Measurements from ENCODE around the gene LTC4S.
A peak's percentile ranks its signal among the peaks of the same experiment; 100 is the strongest.
"Not testable (repeated sequence)": the region's sequence is repeated elsewhere in the genome, so short reads cannot be mapped to it uniquely, and the experiment has no call there.

The LTC4S gene, protein sequence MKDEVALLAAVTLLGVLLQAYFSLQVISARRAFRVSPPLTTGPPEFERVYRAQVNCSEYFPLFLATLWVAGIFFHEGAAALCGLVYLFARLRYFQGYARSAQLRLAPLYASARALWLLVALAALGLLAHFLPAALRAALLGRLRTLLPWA

DNA sequence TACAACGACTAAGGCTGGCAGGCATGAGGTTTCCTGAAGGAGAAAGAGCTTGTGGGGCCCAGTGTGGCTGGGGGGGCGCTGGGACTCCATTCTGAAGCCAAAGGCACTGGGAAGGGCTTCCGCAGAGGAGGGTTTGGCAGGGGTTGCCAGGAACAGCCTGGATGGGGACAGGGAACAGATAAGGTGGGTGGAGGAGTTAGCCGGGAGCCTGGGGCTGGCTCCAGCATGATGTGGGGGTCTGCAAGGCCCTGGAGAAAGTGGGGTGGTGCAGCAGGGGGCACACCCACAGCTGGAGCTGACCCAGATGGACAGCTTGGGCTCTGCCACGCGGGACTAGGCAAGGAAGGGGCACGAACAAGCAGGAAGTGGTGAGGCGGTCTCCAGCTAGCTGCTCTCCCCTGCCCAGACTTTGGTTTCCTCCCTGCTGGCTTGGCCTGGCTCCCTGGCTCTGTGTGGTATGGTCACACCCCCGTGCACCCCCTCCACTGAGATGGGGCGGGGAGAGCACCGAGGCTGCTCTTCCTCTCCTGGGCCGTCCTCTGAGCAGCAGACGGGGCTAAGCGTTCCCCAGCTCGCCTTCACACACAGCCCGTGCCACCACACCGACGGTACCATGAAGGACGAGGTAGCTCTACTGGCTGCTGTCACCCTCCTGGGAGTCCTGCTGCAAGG is at the start of gene LTC4S:
LTC4S (plus strand) TSS at position 519 of the 672 bp plus-strand sequence; CDS start at position 614, 95 bp downstream.
- no peak for DNase-seq

DNA sequence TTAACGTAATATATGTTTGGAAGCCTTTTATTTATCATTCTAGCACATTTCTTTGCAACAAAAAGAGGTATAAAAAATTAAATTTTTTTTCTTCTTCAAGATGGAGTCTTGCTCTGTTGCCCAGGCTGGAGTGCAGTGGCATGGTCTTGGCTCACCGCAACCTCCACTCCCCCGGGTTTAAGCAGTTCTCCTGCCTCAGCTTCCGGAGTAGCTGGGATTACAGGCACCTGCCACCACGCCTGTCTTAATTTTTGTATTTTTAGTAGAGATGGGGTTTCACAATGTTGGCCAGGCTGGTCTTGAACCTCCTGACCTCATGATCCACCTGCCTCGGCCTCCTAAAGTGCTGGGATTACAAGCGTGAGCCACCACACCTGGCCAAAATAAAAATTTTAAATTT is 49.7 kb upstream of the LTC4S start:
- DNase-seq: not testable (repeated sequence)

DNA sequence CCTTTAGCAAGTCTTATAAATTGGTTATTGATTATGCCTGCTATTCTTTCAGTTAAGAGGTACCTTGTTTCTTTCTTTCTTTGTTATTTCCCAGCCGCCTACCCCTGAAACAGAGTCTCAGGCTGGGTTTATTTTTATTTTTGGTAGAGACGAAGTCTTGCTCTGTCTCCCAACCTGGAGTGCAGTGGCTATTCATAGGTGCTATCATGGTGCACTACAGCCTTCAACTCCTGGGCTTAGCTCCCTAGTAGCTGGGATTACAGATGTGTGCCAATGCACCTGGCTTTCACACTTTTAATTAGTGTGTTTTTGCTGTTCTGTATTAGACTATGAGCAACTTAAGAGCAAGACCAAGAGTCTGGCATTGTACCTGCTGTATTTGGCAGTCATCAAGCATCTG is 46.9 kb upstream of the LTC4S start:
- no peak for DNase-seq

DNA sequence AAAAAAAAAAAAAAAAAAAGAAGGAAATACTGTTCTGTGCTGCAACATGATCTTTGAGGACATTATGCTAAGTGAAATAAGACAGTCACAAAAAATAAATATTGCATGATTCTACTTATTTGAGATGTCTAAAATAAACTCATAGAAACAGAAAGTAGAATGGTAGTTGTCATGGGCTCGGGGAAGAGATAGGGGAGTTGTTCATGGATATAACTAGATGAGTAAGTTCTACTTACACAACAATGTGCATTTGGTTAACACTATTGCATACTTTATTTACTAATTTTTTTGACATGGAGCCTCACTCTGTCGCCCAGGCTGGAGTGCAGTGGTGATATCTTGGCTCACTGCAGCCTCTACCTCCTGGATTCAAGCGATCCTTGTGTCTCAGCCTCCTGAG is 46.0 kb upstream of the LTC4S start:
- DNase-seq: no peak

DNA sequence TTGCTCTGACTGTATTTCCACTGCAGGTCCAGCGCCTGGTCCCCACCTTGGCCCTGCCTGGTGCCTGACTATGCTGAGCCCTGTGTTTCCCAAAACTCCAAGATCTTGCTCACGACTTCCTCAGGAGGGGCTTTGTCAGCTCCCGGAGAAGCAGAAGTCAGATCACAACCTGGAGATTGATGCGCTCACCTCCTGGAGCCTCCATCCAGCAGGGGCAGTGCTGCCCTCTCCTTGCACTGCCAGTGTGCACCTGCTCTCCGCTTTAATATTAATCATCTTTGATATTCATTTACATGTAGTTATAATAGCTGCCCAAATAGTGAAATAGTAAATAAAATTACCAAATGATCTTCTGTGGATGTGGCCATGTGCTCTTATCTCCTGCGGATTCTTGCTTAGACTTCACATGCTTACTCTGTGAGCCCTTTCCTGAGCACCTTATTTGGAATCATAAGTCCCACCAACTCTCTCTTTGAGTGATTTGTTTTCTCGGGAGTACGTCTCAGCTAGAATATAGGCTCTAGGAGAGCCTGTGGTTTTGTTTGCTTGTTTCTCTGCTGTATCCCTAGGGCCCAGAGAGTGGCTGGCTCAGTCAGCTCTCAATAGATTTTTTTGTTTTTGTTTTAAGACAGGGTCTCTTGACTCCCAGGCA is 43.8 kb upstream of the LTC4S start:
- DNase-seq: no peak

DNA sequence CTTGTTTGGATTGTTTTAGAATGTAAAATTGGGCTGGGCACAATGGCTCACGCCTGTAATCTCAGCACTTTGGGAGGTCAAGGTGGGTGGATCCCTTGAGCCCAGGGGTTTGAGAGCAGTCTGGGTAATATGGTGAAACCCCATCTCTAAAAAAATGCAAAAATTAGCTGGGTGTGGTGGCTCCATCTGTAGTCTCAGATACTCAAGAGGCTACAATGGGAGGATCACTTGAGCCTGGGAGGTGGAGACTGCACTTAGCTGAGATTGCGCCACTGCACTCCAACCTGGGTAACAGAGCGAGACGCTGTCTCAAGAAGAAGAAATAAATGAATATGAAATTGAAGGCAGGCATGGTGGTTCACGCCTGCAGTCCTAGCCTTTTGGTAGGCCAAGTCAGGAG is 39.8 kb upstream of the LTC4S start:
- no peak for DNase-seq

DNA sequence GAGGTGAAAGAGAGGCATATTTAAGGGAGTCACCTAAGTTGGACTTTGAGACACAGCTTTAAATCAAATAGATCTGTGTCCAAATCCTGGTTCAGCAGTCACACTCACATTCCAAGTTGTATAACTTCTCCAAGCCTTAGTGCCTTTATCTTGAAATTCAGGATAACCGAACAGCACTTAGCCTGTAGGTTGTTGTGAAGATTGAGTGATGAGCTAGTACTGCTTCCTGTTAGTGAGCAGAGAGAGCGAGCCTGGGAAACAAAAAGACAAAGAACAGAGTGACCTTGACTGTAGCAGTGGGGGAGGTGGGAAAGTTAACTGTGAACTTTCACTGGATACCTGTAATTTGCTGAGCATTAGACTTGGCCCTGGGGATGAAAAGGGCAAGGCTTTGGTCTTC is 38.8 kb upstream of the LTC4S start:
- no peak for DNase-seq

DNA sequence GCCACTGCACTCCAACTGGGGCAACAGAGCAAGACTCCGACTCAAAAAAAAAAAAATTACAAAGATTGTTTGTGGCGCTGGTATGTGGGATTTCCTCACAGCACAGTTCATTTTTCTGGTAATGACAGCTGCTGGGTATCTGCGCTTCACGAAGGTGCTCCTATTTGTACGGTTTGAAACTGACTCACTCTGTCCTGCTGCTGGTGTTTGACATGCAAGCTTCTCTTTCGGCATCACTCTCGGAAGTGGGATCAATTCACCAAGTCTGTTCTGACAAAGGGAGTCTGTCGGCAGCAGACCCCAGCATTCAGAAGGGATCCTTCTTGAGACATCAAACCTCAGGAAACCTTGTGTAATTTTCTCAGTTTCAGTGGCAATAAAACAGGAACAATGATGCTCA is 34.8 kb upstream of the LTC4S start:
- no peak for DNase-seq

DNA sequence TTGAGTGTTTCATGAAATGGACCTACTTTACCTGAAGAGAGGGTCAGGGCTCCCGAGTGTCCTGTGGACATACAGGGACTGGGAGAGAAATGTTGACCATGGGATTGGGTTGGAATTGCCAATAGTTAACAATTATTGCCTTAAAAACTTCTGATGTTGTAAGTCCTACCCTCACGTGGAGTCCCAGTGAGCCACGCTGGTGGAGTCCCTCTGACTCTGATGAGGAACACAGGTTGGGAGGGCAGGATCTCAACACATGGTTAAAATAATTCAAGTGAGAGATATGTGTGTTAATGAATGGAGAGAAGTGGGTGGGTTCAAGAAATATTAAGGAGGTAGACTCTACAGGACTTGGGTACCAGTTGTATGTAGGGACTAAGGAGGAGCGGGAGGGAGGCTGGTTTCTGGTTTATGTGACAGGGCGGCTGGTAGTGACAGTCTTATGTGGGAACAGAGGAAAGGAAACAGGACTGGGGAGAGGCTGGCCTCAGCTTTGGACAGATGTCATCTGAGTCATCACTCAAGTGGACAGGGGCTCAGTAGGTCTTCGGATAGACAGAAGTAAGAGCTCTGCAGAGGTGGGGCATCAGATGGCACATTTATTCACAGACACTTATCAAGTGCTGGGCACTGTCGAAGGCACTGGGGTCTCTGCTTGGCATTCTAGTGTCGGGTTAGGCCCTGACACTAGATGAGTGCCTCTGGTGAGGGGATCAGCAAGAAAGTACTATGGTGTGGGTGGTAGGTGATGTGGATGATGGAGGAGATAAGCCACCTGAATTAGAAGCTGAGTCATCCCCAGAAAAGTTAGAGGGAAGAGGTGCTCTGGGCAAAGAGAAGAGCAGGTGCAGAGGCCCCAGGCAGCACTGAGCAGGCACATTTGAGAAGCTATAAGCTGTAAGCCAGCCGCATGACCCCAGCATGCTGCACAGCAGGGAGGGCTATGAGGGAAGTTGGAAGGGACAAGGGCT is 33.9 kb upstream of the LTC4S start:
- peak; percentile 56 for DNase-seq

DNA sequence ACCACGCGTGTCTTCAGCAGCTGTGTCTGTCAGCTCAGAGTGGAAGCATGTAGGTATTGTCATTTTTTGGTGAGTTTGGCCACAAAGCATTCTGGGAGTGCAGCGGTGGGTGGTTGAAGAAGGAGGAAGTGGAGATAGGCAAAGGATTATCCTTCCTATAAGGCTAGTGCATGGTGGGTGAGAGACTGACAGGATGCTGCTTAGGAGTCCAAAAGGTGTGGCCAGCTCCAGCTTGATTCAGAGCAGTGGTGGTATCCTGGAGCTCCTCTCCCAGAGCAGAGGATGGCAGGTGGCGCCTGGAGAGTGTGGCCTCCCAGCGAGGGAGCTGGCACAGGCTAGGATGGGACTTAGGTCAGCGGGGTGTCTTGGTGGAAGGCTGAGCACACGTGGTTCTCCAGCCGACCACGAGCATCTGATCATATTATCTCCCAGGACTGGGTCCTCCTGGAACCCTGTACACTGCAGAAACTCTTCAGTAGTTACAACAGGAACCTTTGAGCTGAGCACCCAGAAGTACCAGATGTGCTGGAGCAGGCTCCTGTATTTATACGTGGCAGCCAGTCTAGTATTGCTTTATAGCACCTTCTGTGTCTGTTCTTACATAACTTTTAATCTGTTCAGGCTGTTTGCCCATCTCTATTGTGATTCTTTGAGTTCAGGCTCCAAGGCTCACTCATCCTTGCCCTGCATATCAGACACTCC is 31.6 kb upstream of the LTC4S start:
- peak; percentile 6 for DNase-seq

DNA sequence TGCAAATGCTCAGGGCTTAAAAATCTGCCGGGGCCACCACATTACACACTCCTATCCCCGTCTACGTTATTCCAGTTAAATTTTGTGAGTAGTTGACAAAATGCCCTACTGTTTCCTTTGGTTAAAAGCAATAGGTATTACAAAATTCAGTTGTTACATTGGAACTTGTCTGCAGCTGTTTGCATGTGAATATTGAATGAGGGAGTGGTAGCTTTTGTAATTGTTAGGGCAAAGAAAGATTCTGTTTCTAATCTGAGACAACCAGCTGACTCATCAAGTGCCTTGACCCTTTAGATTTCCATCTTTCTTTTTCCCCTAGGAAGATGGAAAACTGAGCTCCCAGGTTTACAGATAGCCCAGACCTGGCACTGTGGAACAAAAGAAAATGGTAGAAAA is 31.0 kb upstream of the LTC4S start:
- DNase-seq: no peak

DNA sequence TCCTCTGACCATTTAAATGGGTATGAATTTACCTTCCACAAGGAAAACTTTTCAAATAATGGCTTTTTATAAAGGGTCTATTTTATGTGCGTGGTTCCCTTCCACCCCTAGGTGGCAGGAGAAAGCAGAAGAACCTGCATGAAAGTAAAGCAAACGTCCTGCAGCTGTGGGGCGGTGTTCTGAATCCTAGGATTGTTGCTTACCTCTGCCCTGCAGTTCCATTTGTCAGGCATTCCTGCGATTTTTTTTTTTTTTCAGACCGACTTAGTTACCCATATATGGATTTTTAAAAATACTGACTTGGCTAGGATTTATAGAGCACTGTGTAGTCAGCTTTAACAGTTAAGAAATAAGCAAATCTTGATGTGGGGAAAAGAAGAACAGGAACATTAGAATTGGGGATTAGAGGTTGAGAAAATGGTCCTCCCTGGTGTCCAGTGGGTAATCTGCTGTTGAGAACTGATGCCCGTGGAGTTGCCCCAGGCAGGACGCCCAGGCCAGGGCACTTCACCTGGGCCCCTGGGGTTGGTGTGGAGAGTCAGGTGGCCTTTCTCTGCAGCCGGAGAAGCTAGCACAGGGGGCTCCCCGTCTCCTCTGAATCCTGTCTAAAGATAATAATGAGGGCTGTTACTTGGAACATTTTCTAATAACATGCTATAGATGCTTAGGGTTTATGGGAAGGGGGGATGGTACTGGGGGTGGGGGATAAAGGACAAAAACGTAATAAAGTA is 30.4 kb upstream of the LTC4S start:
- peak; percentile 43 for DNase-seq

DNA sequence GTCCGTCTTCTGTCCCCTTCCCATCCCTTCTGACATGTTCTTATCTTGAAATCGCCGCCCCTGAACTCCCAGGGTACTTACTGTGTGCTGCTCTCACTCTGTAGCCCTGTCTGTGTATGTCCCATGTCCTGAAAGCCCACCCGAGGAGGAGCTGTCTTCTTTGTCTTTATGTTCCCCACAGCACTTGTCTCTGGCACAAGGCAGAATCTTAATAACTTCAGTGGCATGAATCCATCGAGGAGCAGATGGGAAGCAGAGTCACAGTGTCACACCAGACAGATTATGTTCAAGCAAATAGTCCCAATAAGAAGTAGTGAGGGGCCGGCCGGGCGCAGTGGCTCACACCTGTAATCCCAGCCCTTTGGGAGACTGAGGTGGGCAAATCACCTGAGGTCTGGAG is 29.7 kb upstream of the LTC4S start:
- no peak for DNase-seq

DNA sequence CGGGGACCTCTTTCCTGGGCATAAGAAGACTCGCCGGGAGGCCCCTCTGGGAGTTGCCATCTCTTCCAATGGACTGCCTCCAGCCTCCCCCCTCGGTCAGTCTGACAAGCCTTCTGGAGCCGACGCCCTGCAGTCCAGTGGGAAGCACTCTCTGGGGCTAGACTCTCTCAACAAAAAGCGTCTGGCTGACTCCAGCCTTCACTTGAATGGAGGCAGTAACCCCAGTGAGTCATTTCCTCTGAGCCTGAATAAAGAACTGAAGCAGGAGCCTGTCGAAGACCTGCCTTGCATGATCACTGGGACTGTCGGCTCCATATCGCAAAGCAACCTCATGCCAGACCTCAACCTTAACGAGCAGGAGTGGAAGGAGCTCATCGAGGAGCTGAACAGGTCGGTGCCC is 28.4 kb upstream of the LTC4S start:
- no peak for DNase-seq

DNA sequence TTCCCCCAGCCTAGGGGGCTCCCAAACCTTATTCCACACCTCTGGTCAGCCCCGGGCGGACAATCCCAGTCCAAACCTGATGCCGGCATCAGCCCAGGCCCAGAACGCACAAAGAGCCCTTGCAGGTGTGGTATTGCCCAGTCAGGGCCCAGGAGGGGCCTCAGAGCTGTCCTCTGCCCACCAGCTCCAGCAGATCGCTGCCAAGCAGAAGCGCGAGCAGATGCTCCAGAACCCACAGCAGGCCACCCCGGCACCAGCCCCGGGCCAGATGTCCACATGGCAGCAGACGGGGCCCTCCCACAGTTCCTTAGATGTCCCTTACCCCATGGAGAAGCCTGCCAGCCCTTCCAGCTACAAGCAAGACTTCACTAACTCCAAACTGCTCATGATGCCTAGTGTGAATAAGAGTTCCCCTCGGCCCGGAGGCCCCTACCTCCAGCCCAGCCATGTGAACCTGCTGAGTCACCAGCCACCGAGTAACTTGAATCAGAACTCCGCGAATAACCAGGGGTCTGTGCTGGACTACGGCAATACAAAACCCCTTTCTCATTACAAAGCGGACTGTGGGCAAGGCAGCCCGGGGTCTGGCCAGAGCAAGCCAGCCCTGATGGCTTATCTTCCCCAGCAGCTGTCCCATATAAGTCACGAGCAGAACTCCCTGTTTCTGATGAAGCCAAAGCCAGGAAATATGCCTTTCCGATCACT is 27.6 kb upstream of the LTC4S start:
- no peak for DNase-seq

DNA sequence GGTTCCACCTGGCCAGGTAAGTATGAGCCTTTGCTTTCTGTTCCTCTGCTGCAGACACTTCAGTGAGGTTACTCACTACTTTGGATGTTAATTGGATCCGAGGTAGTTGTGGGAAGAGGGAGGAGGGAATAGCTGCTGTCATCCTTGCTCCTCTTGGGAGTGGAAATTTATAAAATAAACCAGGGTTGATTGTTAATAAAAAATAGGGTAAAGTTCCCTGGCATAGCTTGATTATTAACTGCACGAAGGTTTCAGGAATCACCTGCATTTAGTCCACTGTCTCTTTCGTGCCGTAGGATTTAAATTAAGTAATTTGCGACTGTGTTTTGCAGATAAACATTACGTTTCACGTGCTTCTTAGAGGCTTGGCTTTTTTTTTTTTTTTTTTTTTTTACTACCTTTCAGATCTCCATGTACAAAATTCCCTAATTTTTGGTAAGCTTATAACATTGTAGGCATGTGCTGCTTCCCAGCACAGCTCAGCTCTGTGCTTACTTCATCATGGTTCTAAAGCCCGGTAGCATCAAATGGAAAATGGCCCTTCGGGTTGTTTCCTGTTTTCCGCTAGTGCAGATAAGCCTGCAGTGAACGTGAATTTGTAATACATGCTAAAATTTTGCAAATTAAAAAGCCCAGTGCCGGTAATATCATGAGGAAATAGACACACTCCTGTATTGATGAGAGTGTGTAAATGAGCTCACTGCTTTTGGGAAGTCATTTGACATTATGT is 26.9 kb upstream of the LTC4S start:
- no peak for DNase-seq

DNA sequence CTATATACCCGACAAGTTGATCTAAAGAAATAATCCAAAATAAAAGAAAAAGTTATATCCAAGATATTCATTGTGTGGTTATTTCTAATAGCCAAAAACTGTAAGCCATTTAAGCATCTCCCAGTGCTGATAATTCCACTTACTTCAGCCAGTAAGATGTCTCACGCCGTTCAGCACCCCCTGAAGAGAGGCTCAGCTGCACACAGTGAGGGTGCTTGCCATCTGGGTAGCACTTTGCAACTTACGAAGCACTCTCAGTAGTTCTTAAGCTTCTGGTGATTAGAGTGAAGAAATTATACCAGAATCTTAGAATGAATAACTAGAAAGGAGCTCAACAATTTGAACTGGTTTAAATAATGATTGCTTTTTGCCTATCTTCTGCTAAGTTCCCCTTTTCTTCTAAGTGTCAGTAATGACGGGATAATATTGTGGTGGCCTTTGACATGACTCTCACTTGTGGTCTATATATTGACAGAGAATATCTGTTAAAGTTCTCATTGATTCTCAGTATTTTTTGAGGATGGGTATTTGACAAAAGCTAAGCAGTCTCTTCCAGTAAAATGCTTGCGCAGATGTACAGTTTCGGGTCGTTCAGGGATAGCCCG is 26.2 kb upstream of the LTC4S start:
- no peak for DNase-seq

DNA sequence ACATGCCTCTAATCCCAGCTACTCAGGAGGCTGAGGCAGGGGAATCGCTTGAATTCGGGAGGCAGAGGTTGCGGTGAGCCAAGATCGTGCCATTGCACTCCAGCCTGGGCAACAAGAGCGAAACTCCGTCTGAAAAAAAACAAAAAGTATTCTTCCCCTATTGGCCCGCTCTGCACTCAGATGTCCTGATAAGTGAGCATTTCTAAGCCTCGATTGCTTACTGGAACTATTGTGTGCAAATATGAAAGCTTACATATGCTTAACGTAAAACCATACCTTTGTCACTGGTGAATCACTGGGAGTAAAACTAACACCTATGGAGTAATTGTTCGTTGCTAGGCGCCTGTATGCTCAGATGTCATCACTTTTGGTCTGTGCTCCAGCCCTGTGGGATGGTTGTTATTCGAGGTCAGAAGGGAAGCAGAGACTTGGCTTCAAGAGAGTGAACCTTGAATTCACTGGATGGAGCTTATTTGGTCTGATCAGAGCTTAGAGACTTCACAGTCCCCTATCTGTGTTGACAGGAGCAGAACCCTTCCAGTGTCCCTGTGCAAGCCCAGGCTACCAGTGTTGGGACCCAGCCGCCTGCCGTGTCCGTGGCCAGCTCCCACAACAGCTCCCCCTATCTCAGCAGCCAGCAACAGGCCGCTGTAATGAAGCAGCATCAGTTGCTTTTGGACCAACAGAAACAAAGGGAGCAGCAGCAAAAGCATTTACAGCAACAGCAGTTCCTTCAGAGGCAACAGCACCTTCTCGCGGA is 25.3 kb upstream of the LTC4S start:
- DNase-seq: no peak

DNA sequence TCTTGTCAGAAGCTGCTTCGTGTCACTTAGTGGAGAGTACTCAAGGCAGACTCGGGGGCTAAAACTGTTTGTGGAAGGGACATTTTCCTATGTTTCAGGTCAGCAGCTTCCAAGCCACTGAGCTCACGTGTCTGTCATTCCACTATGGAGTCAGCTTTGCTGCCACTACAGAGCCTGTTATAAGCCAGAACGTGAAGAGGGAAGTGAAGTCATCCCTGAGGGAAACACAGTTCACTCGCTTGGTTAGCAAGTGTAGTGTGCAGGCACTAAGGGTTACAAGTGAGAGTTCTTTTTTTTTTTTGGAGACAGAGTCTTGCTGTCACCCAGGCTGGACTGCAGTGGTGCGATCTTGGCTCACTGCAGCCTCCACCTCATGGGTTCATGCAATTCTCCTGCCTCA is 24.5 kb upstream of the LTC4S start:
- DNase-seq: no peak

All from NCI-H146 (cell line).